H9 (cell line): ENCODE data around the gene TTC7B. TPM values are rescaled to one million over a fixed set of nuclear protein-coding genes. Genes with fewer than 3 reads are reported as not detected.

Experiments
- DNase-seq: peaks from one replicate; pipeline ENCODE4 v3.0.0-alpha.2; 2017
- H2AFZ ChIP-seq: one replicate; pipeline ENCODE4 v1.6.1; 2013; ENCODE audit warnings: mild to moderate bottlenecking, low read length, control low read depth, moderate library complexity
- H2AK5ac ChIP-seq: 2 replicates; pipeline ENCODE4 v1.6.1; 2013; ENCODE audit warnings: low read length, control low read depth, mixed read lengths; ENCODE audit not compliant: insufficient read length
- H2BK120ac ChIP-seq: one replicate; pipeline ENCODE4 v1.6.1; 2013; ENCODE audit warnings: low read depth, mild to moderate bottlenecking, low read length, control low read depth, inconsistent platforms; ENCODE audit not compliant: poor library complexity, severe bottlenecking
- H2BK12ac ChIP-seq: 2 replicates; pipeline ENCODE4 v1.6.1; 2013; ENCODE audit warnings: low read length, control low read depth, mixed read lengths, low read depth; ENCODE audit not compliant: insufficient read length
- H2BK15ac ChIP-seq: 2 replicates; pipeline ENCODE4 v1.6.1; 2013; ENCODE audit warnings: low read depth, low read length, control low read depth
- H2BK20ac ChIP-seq: one replicate; pipeline ENCODE4 v1.6.1; 2013; ENCODE audit warnings: low read depth, mild to moderate bottlenecking, low read length, control low read depth, inconsistent platforms; ENCODE audit not compliant: poor library complexity, severe bottlenecking
- H2BK5ac ChIP-seq: 2 replicates; pipeline ENCODE4 v1.6.1; 2013; ENCODE audit warnings: low read length, control low read depth, mixed read lengths; ENCODE audit not compliant: insufficient read length
- H3K14ac ChIP-seq: 2 replicates; pipeline ENCODE4 v1.6.1; 2013; ENCODE audit warnings: low read length, control low read depth; ENCODE audit not compliant: insufficient read depth
- H3K18ac ChIP-seq: 2 replicates; pipeline ENCODE4 v1.6.1; 2013; ENCODE audit warnings: low read depth, mild to moderate bottlenecking, mixed read lengths, low read length, control low read depth; ENCODE audit not compliant: insufficient read length
- H3K23ac ChIP-seq: 2 replicates; pipeline ENCODE4 v1.6.1; 2013; ENCODE audit warnings: low read length, control low read depth, mixed read lengths, low read depth; ENCODE audit not compliant: insufficient read length
- H3K23me2 ChIP-seq: 2 replicates; pipeline ENCODE4 v1.6.1; 2013; ENCODE audit warnings: low read depth, mild to moderate bottlenecking, mixed read lengths, low read length, control low read depth; ENCODE audit not compliant: insufficient read length, poor library complexity, severe bottlenecking
- H3K27ac ChIP-seq: 2 replicates; pipeline ENCODE4 v1.5.1; 2013; ENCODE audit warnings: low read length, control low read depth, mixed read lengths, low read depth; ENCODE audit not compliant: insufficient read length
- H3K27me3 ChIP-seq: 2 replicates; pipeline ENCODE4 v1.6.1; 2013; ENCODE audit warnings: low read length, control low read depth, inconsistent platforms; ENCODE audit not compliant: insufficient read depth
- H3K4ac ChIP-seq: 2 replicates; pipeline ENCODE4 v1.6.1; 2013; ENCODE audit warnings: low read depth, mild to moderate bottlenecking, control low read depth, inconsistent platforms, low read length, moderate library complexity
- H3K4me1 ChIP-seq: 2 replicates; pipeline ENCODE4 v1.6.1; 2013; ENCODE audit warnings: low read length, control low read depth, inconsistent platforms; ENCODE audit not compliant: insufficient read depth
- H3K4me2 ChIP-seq: 2 replicates; pipeline ENCODE4 v1.6.1; 2013; ENCODE audit warnings: low read length, control low read depth, mixed read lengths; ENCODE audit not compliant: insufficient read length, insufficient read depth
- H3K56ac ChIP-seq: 2 replicates; pipeline ENCODE4 v1.6.1; 2013; ENCODE audit warnings: low read depth, mild to moderate bottlenecking, mixed read lengths, low read length, control low read depth; ENCODE audit not compliant: insufficient read length
- H3K79me1 ChIP-seq: 2 replicates; pipeline ENCODE4 v1.6.1; 2013; ENCODE audit warnings: low read depth, mild to moderate bottlenecking, moderate library complexity, low read length, control low read depth, inconsistent platforms; ENCODE audit not compliant: insufficient read depth, poor library complexity, severe bottlenecking
- H3K79me2 ChIP-seq: 2 replicates; pipeline ENCODE4 v1.6.1; 2013; ENCODE audit warnings: low read length, control low read depth, inconsistent platforms; ENCODE audit not compliant: insufficient read depth
- H3K9ac ChIP-seq: 2 replicates; pipeline ENCODE4 v1.6.1; 2013; ENCODE audit warnings: low read length, control low read depth, mixed read lengths; ENCODE audit not compliant: insufficient read length; ENCODE audit errors: extremely low read depth
- H3K9me3 ChIP-seq: one replicate; pipeline ENCODE4 v1.6.1; 2013; ENCODE audit warnings: low read depth, low read length, inconsistent platforms; ENCODE audit not compliant: control insufficient read depth
- H3T11ph ChIP-seq: one replicate; pipeline ENCODE4 v1.6.1; 2013; ENCODE audit warnings: mild to moderate bottlenecking, low read length, control low read depth, inconsistent platforms
- H4K20me1 ChIP-seq: one replicate; pipeline ENCODE4 v1.6.1; 2013; ENCODE audit not compliant: control insufficient read depth, insufficient read length, insufficient read depth
- H4K5ac ChIP-seq: 2 replicates; pipeline ENCODE4 v1.6.1; 2013; ENCODE audit warnings: low read depth, mild to moderate bottlenecking, mixed read lengths, low read length, control low read depth; ENCODE audit not compliant: insufficient read length
- H4K8ac ChIP-seq: replicated peaks from 2 replicates; pipeline ENCODE4 v1.6.1; 2013; ENCODE audit warnings: low read length, control low read depth, mixed read lengths, low read depth; ENCODE audit not compliant: insufficient read length
- H4K91ac ChIP-seq: 2 replicates; pipeline ENCODE4 v1.6.1; 2013; ENCODE audit warnings: low read depth, mild to moderate bottlenecking, moderate library complexity, mixed read lengths, low read length, control low read depth; ENCODE audit not compliant: insufficient read length
- H3K27ac Mint-ChIP-seq, 3 experiments: 2 replicates in 2 of 3; 3 replicates in 1 of 3; pipeline ENCODE4 v1.8.0; 2020 to 2021; ENCODE audit warnings: mixed read lengths in 3 of 3, mild to moderate bottlenecking in 1 of 3, moderate library complexity in 1 of 3
- H3K27me3 Mint-ChIP-seq: 2 replicates; pipeline ENCODE4 v1.8.0; 2021; ENCODE audit warnings: low read depth, mild to moderate bottlenecking, moderate library complexity, mixed read lengths
- H3K36me3 Mint-ChIP-seq, 3 experiments: 2 replicates in 2 of 3; 3 replicates in 1 of 3; pipeline ENCODE4 v1.8.0; 2020 to 2021; ENCODE audit warnings: low read depth in 3 of 3, mixed read lengths in 3 of 3; ENCODE audit not compliant: insufficient read depth in 1 of 3
- H3K4me1 Mint-ChIP-seq, 2 experiments: 2 replicates each; pipeline ENCODE4 v1.8.0; 2020; ENCODE audit warnings: mixed read lengths in 2 of 2
- H3K4me3 Mint-ChIP-seq, 2 experiments: 2 replicates in 1 of 2; 3 replicates in 1 of 2; pipeline ENCODE4 v1.8.0; 2020 to 2021; ENCODE audit warnings: mild to moderate bottlenecking in 2 of 2, mixed read lengths in 2 of 2, moderate library complexity in 1 of 2
- H3K9me3 Mint-ChIP-seq, 2 experiments: 2 replicates in 1 of 2; 3 replicates in 1 of 2; pipeline ENCODE4 v1.8.0; 2020; ENCODE audit warnings: mild to moderate bottlenecking in 2 of 2, mixed read lengths in 2 of 2, moderate library complexity in 1 of 2
- CTCF ChIP-seq: fragments of 200-600 bp; sonication (generic); conservative IDR thresholded peaks from 3 replicates; pipeline ENCODE4 v1.8.0; 2021; ENCODE audit warnings: antibody characterized with exemption, mild to moderate bottlenecking
- WGBS: extraction: QIAGEN DNeasy Blood & Tissue Kit; methylation state at CpG from one replicate; pipeline ENCODE4 v1.1.7; 2013; ENCODE audit warnings: missing lambda C conversion rate, low lambda C conversion rate, mixed read lengths; ENCODE audit not compliant: insufficient read length; ENCODE audit errors: extremely low coverage; 5-methylcytosine and 5-hydroxymethylcytosine counted together
- total RNA-seq: library from RNA; stranded (reverse); gene quantifications from 2 replicates; pipeline ENCODE4 v1.2.1, GENCODE V29; 2021

TTC7B gene
- total RNA-seq, 1 experiment from 2014 or later, result 33.7 TPM

- no peak overlapping the region for H3K4me2 ChIP-seq
- H3K23me2 ChIP-seq, result no peaks in the 10 kb centered on the region
- no peak overlapping the region for H3K9ac ChIP-seq
- no peak overlapping the region for H2BK15ac ChIP-seq
- no peaks in the 10 kb centered on the region for H3K36me3 Mint-ChIP-seq
- H4K20me1 ChIP-seq, result no peaks in the 10 kb centered on the region
- H2BK20ac ChIP-seq, result no peak overlapping the region
- no peak overlapping the region for H3T11ph ChIP-seq
- H3K18ac ChIP-seq, result no peak overlapping the region
- no peaks in the 10 kb centered on the region for H3K4me1 ChIP-seq
- WGBS, result no CpG with 5 or more reads among the region's 16 CpGs
- DNase-seq, result peak; percentile 24
- no peaks in the 10 kb centered on the region; the same call in 1 of the 2 replicates for H3K27me3 Mint-ChIP-seq
- no peak overlapping the region for H2BK5ac ChIP-seq
- no peaks in the 10 kb centered on the region for H3K79me2 ChIP-seq
- no peaks in the 10 kb centered on the region for H3K27me3 ChIP-seq
- H3K27ac Mint-ChIP-seq, result peak overlapping the region in 2 of 3 experiments; percentile 25 to 69; a peak in 4 of 7 replicates
- H3K27ac ChIP-seq, result no peak overlapping the region
- H2AK5ac ChIP-seq, result no peak overlapping the region
- no peak overlapping the region for H3K56ac ChIP-seq
- H4K8ac ChIP-seq, result no peak overlapping the region
- H2BK12ac ChIP-seq, result no peak overlapping the region
- H3K79me1 ChIP-seq, result no peaks in the 10 kb centered on the region
- no peak for TF ChIP-seq CTCF
- H3K9me3 ChIP-seq, result no peaks in the 10 kb centered on the region
- no peak overlapping the region for H4K5ac ChIP-seq
- no peak overlapping the region for H3K14ac ChIP-seq
- H3K4ac ChIP-seq, result no peak overlapping the region
- no peak overlapping the region for H3K4me3 Mint-ChIP-seq
- H4K91ac ChIP-seq, result no peak overlapping the region
- no peaks in the 10 kb centered on the region; a peak in 1 of 5 replicates for H3K9me3 Mint-ChIP-seq
- no peak overlapping the region for H3K23ac ChIP-seq
- H2AFZ ChIP-seq, result no peak overlapping the region
- H3K4me1 Mint-ChIP-seq, result peaks cover 16 to 26% of the 10 kb centered on the region in 2 experiments
- no peak overlapping the region for H2BK120ac ChIP-seq
Measured at GRCh38 chr14:90521084-90521929, 294.9 kb downstream of the TTC7B start.
